ENCODE results near the gene ZNF691.

- TF ChIP-seq CTCF (conservative IDR thresholded peaks at IDR 0.05; ENCODE audit: low read depth, low read length) (no peak), EZH2 (IDR thresholded peaks at IDR 0.05; ENCODE audit: low read length, unreplicated experiment) (no peak)
These were observed 4.8 kb upstream of the ZNF691 start for GRCh38 chr1:42841440-42842147.
